GM04503 (cell line): ENCODE results near the gene ARL5A.
"Not testable (repeated sequence)": the region's sequence is repeated elsewhere in the genome, so short reads cannot be mapped to it uniquely, and the experiment has no call there.

ENCODE experiments used
- DNase-seq: peaks from one replicate; pipeline ENCODE4 v3.0.0-alpha.2; 2012; ENCODE audit warnings: low read depth

The ARL5A gene

GRCh38 chr2:151795646-151796240 lies 32.5 kb downstream of the ARL5A start:
- DNase-seq, result no peak

- DNase-seq, result not testable (repeated sequence)
Observed at GRCh38 chr2:151794422-151794821, 33.8 kb downstream of the ARL5A start.

- DNase-seq, result no peak
Observed at GRCh38 chr2:151793123-151793522, 35.1 kb downstream of the ARL5A start.

DNA sequence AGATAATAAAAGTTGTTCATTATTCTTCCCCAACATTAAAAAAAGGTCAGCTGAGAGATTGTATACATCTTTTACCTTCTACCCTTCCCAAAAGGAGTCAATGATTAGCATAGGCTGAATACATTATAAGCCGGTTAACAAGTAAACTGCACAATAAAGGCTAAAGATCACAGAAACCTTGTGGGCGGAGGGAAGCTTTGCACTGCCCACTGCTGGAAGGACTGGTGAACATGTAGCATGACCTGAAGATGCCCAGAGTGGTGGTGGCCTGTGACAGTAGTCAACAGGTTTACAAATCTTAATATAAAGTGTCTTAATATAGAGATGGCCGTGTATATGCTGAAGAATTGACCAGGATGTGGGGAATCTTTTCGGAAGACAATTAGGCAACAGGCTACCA lies 35.6 kb downstream of the ARL5A start:
- no peak for DNase-seq

- no peak for DNase-seq
Observed at GRCh38 chr2:151791545-151791944, 36.7 kb downstream of the ARL5A start.

DNA sequence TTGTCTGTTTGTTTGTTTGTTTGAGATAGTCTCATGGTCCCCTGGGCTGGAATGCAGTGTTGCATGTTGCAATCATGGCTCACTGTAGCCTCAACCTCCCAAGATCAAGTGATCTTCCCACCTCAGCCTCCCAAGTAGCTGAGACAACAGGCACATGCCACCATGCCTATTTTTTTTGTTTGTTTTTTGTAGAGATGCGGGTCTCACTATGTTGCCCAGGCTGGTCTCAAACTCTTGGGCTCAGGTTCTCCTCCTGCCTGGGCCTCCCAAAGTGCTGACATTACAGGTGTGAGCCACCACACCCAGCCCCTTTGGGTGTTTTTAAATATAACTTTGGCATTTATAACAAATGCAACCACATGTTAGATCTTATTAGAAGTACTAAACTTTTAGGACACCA lies 37.5 kb downstream of the ARL5A start:
- no peak for DNase-seq

GRCh38 chr2:151789055-151789834 lies 39.0 kb downstream of the ARL5A start:
- DNase-seq, result no peak

- DNase-seq, result no peak
Observed at GRCh38 chr2:151786483-151786882, 41.7 kb downstream of the ARL5A start.

DNA sequence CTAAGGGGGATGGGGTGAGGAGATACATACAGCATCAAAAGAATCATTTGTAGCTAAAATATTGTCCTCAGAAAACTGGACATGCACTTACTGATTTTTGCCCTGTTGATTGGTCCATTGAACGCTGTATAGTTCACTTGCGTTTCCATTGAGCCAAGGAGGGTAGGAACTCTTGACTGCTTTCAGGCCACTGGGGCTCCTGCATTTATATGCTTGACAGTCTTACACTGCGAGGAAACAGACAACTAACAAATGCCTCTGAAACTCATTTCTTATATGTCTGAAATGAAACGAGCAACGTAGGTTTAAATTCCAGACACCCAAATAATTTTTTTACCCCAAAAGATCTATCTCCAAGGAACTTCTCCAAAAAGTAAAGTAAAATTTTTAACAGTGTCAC lies 42.1 kb downstream of the ARL5A start:
- DNase-seq, result no peak

- DNase-seq, result no peak
Observed at GRCh38 chr2:151783133-151783520, 45.1 kb downstream of the ARL5A start.

DNA sequence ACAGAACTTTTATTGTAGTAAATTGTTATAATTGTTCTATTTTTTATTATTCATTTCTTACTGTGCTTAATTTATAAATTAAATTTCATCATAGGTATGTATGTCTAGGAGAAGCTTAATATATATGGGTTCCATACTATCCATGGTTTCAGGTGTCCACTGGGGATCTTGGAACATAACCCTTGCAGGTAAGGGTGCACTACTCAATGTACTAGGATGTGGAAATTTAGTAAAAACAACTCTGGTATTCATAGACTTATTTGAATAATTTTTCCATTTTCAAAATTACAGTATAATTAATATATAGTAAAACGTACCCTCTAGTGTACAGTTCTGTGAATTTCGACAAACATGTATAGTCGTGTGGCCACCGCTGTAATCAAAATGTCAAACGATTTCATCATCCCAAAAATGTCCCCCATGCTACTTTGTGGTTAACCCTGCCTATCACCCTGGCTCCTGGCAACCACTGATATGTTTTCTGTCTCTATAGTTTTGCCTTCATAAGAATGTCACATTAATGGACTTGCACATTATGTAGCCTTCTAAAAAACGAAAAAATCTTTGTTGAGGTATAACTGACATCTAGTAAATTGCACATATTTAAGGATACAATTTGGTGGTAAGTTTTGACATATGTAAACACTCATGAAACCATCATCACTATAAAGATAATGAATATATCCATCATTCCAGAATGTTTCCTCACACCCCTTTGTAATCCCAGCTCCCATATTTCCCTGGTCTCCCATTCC lies 45.7 kb downstream of the ARL5A start:
- DNase-seq, result no peak

- no peak for DNase-seq
Observed at GRCh38 chr2:151781642-151782041, 46.6 kb downstream of the ARL5A start.

DNA sequence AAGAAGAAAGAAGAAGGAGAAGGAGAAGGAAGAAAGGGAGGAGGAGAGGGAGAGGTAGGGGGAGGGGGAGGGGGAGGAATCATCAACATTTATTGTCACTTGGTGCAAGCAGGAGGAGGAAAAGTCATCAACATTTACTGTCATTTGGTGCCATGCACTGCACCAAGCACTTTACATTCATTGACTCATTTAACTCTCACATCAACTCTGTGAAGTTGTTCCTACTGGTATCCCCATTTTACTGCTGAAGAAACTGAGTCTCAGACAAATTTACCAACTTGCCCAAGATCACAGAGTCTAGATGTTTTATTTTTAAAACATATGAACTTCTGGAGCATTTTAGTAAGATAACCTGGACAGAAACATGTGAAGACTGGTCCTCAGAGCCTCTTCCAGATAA lies 47.3 kb downstream of the ARL5A start:
- DNase-seq, result no peak

DNA sequence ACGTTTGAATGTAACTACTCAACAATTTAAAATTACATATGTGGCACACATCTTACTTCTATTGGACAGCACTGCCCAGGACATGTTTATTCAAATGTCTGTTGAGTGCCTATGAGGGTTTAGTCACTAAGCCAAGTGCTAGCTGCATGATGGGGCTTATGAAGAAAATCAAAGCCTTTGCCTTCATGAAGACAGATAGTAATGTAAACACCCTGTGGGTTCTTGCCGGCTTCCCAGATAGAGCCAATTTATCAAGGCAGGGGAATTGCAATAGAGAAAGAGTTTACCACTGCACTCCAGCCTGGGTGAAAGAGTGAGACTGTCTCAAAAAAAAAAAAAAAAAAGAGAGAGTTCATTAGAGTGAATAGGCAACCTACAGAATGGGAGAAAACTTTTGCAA lies 50.3 kb downstream of the ARL5A start:
- DNase-seq, result no peak

- DNase-seq, result no peak
Observed at GRCh38 chr2:151777487-151777886, 50.7 kb downstream of the ARL5A start.

DNA sequence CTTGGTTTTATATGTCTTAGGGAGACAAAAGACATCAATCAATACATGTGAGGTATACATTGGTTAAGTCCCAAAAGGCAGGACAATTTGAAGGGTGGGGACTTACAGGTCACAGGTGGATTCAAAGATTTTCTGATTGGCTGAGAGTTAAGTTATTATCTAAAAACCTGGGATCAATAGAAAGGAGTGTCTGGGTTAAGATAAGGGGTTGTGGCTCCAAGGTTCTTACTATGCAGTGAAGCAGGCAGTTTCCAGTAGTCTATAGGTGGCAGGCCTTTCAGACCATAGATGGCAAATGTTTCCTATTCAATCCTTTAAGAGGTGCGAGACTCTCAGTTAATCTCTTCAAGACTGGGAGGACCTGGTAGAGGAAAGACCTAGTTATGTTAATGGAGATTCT lies 51.9 kb downstream of the ARL5A start:
- DNase-seq, result no peak

DNA sequence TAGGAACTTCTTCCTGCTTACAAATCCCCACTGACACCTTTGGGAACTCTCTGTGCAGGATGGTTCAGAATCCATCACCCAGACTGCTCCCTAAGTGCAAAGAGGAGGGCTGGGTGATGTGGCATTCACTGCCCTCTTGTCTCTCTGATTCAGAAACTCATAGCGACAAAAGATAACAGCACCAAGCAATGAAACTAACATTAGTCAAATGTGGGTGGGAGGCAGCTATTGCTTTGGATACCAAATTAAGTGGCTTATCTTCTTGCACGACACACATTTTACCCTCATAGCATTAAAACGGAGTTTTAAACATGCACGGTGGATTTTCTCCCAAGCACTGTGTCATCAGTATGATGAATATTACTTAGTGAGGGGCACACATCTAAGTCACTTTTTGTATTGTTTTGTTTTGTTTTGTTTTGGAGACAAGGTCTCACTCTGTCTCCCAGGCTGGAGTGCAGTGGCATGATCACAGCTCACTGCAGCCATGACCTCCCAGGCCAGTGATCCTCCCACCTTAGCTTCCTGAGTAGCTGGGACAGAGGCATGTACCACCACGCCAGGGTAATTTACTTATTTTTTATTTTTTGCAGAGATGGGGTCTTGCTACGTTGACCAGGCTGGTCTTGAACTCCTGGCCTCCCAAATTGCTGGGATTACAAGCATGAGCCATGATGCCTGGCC lies 53.0 kb downstream of the ARL5A start:
- no peak for DNase-seq

- peak; percentile 60 for DNase-seq
Observed at GRCh38 chr2:151774506-151774905, 53.7 kb downstream of the ARL5A start.

- DNase-seq, result peak; percentile 84
Observed at GRCh38 chr2:151771599-151772358, 56.4 kb downstream of the ARL5A start.

GRCh38 chr2:151770995-151771394 lies 57.2 kb downstream of the ARL5A start:
- DNase-seq, result no peak

GRCh38 chr2:151769606-151770005 lies 58.6 kb downstream of the ARL5A start:
- no peak for DNase-seq

- no peak for DNase-seq
Observed at GRCh38 chr2:151767536-151767935, 60.7 kb downstream of the ARL5A start.
